GM12874 (cell line): ENCODE measurements around the gene MS4A8.

Experiments used
- TF ChIP-seq, protein P1 (sequence below): IDR thresholded peaks from 2 replicates; pipeline ENCODE4 v1.5.1; 2011; ENCODE audit warnings: low read depth, mild to moderate bottlenecking, control low read depth, low read length, moderate library complexity; ENCODE audit not compliant: insufficient read depth

The MS4A8 gene

DNA sequence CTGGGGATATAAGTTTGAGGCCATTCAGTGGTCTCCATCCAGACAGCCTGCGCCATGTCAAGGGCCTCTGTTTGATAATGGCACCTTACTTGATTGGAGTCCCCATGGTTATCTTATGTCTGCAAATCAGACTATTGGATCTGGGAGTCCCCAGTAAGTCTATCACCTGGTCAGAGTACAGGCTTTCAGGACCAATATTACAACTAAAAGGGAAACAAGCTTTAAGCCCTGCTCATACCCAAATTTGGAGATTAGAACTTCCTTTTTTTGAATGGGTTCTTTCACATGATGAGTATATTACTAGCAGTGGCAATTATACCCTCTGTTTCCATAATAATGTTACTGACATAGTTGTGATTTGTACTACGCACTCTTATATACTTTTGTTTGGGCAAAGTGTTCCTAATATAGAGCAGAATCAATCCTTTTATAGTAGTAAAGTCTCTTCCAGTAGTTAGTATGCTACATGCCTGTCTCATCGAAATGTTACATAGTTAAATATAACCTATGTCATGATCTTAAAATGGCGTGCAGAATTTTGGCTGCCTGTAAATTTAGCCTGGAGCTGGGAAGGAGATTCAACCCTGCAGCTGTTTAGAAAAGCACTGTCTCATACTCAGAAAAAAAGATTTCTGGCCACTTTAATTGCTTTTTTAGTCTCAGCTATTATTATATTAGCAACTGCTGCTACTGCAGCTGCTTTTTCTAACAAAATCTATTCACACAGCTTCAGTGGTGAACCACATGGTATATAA is 62.2 kb downstream of the MS4A8 start:
- TF ChIP-seq, protein P1, sequence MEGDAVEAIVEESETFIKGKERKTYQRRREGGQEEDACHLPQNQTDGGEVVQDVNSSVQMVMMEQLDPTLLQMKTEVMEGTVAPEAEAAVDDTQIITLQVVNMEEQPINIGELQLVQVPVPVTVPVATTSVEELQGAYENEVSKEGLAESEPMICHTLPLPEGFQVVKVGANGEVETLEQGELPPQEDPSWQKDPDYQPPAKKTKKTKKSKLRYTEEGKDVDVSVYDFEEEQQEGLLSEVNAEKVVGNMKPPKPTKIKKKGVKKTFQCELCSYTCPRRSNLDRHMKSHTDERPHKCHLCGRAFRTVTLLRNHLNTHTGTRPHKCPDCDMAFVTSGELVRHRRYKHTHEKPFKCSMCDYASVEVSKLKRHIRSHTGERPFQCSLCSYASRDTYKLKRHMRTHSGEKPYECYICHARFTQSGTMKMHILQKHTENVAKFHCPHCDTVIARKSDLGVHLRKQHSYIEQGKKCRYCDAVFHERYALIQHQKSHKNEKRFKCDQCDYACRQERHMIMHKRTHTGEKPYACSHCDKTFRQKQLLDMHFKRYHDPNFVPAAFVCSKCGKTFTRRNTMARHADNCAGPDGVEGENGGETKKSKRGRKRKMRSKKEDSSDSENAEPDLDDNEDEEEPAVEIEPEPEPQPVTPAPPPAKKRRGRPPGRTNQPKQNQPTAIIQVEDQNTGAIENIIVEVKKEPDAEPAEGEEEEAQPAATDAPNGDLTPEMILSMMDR = no peak

DNA sequence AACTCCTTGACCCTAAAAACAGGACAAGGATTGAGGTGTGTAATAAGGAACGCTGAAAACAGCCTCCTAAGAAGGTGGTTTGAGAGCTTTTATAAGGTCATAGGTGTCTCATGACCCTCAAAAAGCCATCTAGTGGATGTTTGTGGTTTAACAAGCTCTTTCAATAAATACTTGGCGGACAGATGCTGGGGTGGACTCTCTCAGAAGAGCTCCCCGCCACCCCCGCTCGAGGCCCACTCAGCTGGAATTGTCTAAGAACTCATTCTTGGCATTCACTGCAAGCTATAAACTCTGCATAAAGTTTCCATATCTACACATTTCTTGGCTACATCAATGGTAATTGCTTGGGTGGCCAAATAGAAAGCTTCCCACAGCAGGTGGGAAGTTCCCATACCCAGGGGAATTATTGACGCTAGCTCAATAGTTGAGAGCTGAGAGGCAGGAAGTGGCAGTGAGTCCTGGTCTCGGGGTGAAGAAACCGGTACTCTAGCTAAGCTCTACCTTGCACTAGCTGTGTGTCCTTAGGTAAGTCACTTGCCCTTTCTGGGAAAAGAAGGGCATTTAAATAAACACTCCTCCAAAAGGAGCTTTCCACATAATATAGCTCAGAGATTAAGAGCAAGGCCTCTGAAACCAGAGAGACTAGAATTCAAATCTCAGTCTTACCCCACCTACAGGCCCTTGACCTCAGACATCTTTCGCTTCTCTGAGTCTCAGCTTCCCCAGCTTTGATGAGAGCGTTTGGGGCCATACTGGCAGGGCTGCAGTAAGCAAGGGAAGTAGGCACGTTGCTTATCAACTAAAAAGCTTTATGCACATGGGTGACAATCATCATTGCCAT is 63.7 kb downstream of the MS4A8 start:
- TF ChIP-seq, protein P1 = peak; percentile 60

DNA sequence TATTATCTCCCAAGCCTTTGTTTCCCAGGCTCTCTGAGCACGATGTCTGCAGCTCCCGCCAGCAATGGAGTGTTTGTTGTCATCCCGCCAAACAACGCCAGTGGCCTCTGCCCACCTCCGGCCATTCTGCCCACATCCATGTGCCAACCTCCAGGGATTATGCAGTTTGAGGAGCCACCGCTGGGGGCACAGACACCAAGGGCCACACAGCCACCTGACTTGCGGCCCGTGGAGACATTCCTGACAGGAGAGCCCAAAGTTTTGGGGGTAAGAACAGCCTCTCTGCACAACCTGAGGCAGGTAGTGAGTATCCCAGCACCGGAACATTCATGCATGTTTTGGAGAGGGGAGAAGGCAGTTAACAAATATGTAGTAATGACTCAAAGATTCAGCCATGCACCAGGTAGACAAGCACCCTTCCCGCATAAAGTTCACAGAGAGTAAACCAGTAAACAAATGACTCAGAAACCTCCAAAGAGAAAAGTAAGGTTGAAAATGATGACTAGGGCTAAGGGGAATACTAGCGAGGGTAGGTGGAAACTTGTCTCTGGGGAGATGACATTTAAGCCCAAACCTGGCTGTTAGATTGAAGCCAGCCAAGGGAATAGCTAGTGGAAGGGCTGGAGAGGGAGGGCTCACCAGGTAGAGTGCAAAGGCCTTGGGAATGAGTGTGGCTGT is 64.4 kb downstream of the MS4A8 start:
- TF ChIP-seq, protein P1 = no peak

DNA sequence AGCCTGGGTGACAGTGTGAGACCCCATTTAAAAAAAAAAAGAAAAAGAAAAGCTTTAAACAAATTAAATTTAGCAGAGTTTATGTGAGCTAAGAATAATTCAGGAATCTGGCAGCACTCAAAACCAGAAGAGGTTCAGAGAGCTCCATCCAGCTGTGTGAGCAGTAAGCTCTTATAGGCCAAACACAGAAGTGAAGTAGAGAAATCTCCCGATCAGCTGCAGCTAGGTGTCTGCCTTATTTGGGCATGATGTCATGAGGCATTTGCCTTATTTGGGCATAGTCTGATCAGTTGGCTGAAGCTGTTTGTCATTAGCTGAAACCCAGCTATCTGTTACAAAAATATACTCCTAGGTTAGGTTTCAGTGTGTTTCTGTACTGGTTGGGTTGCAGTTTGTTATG is 65.5 kb downstream of the MS4A8 start:
- TF ChIP-seq, protein P1 = no peak

DNA sequence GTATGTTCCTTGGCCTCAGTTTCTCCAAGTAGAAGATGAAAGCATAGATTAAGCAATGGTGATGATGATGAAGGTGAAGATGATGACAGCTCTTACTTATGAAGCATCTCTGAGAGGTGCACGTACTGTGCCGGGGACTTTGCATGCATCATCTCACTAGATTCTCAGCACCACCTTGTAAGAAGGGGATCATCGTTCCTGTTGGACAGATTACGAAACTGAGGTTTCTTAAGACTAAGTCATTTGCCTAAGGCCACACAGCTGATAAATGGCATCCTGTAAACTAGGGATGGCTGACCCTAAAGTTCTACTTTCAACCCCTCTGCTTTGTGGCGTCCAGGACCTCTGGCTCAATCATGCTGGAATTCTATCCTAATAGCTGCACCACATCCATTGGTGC is 65.9 kb downstream of the MS4A8 start:
- TF ChIP-seq, protein P1 = no peak
